Measurements from ENCODE around the gene ECI2.
"Not testable (repeated sequence)": the region's sequence is repeated elsewhere in the genome, so short reads cannot be mapped to it uniquely, and the experiment has no call there.

Gene ECI2

GRCh38 chr6:4103929-4104328 lies 31.4 kb downstream of the ECI2 start:
- no peak for DNase-seq

DNA sequence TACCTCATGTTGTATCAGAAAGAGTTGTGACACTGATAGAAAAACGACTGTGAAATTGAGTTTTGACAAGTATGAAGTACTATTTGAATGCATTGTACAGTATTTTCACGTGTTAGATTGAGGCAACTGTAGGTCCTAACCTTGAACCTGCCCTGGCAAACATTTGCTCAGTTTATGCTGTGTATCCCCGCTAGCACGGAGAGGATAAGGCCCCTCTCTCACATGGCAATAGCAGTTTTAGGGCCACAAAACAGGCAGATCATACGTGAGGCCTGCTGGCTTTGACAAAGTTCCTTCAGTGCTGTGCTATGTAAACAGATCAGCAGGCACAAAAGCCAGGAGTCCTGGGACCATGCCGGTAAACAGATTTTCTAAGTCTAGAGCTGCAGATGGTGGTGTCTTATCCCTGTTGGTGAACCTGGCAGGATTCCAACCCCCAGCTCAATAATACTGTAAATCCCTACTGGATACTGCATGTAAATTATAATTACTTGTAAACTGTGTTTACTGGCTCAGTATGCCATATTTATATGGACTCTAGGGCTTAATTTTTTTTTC lies 32.6 kb downstream of the ECI2 start:
- no peak for DNase-seq

DNA sequence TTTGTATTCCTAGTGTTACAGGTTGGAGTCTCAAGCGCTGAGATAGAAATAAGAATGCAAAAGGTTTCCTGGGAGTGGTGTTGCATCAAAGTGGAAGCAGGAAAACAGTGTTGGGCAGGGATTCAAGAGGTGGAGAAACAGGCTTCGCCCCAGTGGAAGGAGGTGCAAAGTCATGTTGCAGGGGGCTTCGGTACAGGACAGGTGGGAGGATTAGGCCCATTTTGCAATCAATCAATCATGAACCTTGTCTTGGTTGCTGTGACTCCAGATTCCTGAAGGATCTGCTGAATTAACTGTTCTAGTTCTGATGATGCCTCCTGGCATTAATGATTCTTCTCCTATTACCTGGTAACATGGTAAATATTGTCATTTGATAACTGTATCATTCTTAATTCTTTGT lies 34.1 kb downstream of the ECI2 start:
- no peak for DNase-seq

GRCh38 chr6:4100655-4101054 lies 34.7 kb downstream of the ECI2 start:
- no peak for DNase-seq

- peak in 1 of 56 donors; percentile 4 for DNase-seq
These were observed 42.1 kb downstream of the ECI2 start for GRCh38 chr6:4093288-4093687.

- no peak for DNase-seq
These were observed 43.4 kb downstream of the ECI2 start for GRCh38 chr6:4091941-4092340.

DNA sequence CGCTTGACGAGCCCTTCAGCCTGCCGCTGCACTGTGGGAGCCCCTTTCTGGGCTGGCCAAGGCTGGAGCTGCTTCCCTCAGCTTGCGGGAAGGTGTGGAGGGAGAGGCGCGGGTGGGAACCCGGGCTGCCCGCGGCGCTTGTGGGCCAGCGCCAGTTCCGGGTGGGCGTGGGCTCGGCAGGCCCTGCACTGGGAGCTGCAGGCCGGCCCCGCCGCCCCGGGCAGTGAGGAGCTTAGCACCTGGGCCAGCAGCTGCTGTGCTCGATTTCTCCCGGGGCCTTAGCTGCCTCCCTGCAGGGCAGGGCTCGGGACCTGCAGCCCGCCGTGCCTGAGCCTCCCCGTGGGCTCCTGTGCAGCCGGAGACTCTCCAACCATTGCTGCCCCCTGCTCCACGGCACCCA lies 45.3 kb downstream of the ECI2 start:
- DNase-seq, result not testable (repeated sequence)

DNA sequence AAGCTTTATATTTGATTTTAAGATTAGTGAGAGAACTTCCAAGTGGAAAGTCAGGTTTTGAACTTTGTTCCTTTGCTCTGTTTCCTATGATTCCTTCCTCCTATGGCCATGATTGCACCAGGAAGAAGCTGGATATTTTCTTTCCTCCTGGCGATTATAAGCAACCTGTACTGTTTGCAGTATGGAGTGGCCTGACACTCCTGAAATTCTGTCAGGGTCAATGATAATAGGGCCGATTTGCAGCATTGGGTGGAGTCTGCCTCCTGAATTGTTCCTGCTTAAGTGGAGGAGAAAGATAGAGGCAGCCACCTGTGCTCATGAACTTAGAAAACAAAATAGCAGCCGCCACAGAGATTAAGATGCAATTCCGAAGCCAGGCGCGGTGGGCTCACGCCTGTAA lies 46.7 kb downstream of the ECI2 start:
- no peak for DNase-seq

DNA sequence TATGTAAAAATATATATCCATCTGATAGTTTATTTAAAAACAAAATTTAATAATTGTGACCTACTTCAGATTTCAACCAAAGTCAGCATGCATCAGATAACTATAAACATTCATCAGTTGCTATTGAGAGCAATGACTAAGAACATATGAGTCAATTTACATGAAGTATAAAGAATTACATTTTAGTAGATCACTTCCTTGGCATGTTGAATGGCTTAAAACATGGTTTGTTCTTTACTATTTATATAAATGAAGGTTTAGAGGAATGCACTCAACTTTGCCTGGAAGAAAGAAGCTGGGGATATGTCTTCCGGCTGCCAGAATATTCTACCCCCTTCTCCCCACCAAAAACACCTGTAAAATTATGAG lies 50.1 kb downstream of the ECI2 start:
- DNase-seq, result no peak

- DNase-seq, result peak in 31 of 56 donors; percentile 2 to 73 (median 23)
These were observed 50.7 kb downstream of the ECI2 start for GRCh38 chr6:4084444-4085331.

GRCh38 chr6:4078691-4079471 lies 56.5 kb downstream of the ECI2 start, which contains the start of gene FAM217A:
TSS of gene FAM217A (minus strand) at chr6:4079137. CDS start at chr6:4077414, 1,723 bp downstream.
- no peak for DNase-seq

DNA sequence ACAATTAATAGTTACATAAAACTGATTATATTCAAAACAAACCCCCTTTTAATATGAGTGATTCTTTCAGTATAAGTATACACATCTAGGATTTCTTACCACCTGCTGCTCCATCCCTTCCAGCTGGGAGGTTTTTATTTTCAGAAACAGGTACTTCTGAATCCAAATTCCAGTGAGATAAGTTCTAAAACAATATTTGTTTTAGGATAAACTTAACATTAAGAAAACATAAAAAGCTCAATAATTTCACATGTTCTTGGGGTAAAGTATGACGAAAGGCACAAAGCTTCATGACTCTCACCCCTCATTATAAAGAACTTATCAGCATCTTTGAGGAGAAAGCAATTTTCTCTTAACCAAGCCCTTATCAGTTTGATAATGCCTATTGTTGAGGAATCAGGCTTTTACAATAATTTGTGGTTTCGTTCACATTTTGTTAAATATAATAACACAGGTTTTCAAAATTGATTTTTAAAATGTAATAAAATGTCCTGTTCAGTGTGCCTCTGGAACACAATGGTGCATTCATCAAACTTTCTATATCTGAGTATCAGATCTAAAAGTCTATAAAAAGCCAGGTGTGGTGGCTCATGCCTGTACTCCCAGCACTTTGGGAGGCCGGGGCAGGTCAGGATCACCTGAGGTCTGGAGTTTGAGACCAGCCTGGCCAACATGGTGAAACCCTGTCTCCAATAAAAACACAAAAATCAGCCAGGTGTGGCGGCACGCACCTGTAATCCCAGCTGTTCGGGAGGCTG lies 60.7 kb downstream of the ECI2 start:
- DNase-seq, result no peak

GRCh38 chr6:4071330-4071729 lies 64.0 kb downstream of the ECI2 start:
- DNase-seq, result no peak

GRCh38 chr6:4069199-4069598 lies 66.2 kb downstream of the ECI2 start:
- no peak for DNase-seq

GRCh38 chr6:4067673-4068072 lies 67.7 kb downstream of the ECI2 start:
- no peak for DNase-seq

DNA sequence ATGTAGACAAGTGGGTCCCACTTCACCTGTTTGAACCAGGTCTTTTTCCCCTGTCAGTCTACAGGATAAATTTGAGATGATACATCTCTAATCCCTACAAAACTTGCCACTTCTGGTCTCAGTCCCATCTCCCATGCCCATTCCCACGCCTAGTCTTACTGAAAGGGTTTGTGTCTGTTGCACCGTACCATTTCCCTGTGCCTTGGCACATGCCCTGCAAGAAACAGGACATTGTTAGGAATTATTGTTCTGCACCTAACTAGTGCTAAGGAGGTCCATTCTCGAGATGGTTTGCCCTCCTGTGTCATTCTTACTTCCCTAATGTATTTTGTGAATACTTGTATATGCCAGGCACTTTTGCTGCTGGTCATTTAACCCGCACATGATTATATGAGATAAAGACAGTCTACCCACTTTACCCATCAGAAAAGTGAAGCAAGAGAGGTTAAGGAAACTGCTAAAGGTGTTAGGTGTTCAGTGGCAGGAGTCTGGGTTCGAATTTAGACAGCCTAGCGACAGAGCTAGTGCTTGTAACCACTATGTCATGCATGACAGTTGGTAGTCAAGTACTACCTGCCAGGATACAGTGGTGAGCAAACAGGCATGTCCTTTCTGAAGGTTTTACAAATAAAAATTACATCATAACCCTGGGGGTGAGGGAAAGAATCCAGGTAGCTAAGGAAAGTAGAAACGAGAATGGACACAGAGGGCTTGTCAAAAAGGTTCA lies 69.2 kb downstream of the ECI2 start:
- no peak for DNase-seq
